SJCRH30 (cell line): ENCODE measurements around the gene CAND1. TPM values are rescaled to one million over a fixed set of nuclear protein-coding genes. Genes with fewer than 3 reads are reported as not detected.
"Not testable (repeated sequence)": the region's sequence is repeated elsewhere in the genome, so short reads cannot be mapped to it uniquely, and the experiment has no call there.

Experiments used
- DNase-seq, 2 experiments: peaks; one replicate each; pipeline ENCODE4 v3.0.0-alpha.2; 2015 to 2020
- H3K27ac ChIP-seq: fragments of 250-450 bp; sonication (Bioruptor Pico); 2 replicates; pipeline ENCODE4 v1.5.1; 2020; ENCODE audit warnings: mild to moderate bottlenecking, moderate library complexity
- H3K27me3 ChIP-seq: fragments of 250-450 bp; sonication (Bioruptor Pico); 2 replicates; pipeline ENCODE4 v1.5.1; 2020; ENCODE audit warnings: mild to moderate bottlenecking, moderate library complexity
- H3K36me3 ChIP-seq: fragments of 250-450 bp; sonication (Bioruptor Pico); 2 replicates; pipeline ENCODE4 v1.5.1; 2020; ENCODE audit warnings: mild to moderate bottlenecking, moderate library complexity
- H3K4me1 ChIP-seq: fragments of 250-450 bp; sonication (Bioruptor Pico); 2 replicates; pipeline ENCODE4 v1.5.1; 2020; ENCODE audit warnings: mild to moderate bottlenecking, moderate library complexity
- H3K4me3 ChIP-seq: fragments of 250-450 bp; sonication (Bioruptor Pico); 2 replicates; pipeline ENCODE4 v1.5.1; 2020; ENCODE audit warnings: mild to moderate bottlenecking, moderate library complexity
- H3K9me3 ChIP-seq: fragments of 250-450 bp; sonication (Bioruptor Pico); replicated peaks from 2 replicates; pipeline ENCODE4 v1.5.1; 2020; ENCODE audit warnings: mild to moderate bottlenecking, moderate library complexity
- total RNA-seq: library from RNA; depleted of rRNA; stranded (reverse); fragments of >200 nt; shearing (Covaris generic); gene quantifications from 2 replicates; pipeline ENCODE4 v1.2.3, GENCODE V29; 2014

CAND1 gene
- total RNA-seq, 1 experiment from 2014 or later, result 173 TPM

- H3K36me3 ChIP-seq, result no peaks in the 10 kb centered on the region
- no peaks in the 10 kb centered on the region for H3K4me1 ChIP-seq
- H3K27me3 ChIP-seq, result no peaks in the 10 kb centered on the region
- DNase-seq, result no peak
- H3K27ac ChIP-seq, result no peak overlapping the region
- no peak overlapping the region for H3K4me3 ChIP-seq
- peaks cover 9% of the 10 kb centered on the region for H3K9me3 ChIP-seq
These were observed 70.4 kb downstream of the CAND1 start for GRCh38 chr12:67339530-67339929.

- not testable (repeated sequence) for DNase-seq, H3K9me3 ChIP-seq, H3K36me3 ChIP-seq, H3K27ac ChIP-seq, H3K27me3 ChIP-seq, H3K4me3 ChIP-seq, H3K4me1 ChIP-seq
These were observed 71.9 kb downstream of the CAND1 start for GRCh38 chr12:67341086-67341485.

- Histone ChIP-seq H3K4me1 (no peaks in the 10 kb centered on the region), H3K27ac (no peak overlapping the region), H3K4me3 (no peak overlapping the region)
These were observed 76.0 kb downstream of the CAND1 start for GRCh38 chr12:67344979-67345710.

GRCh38 chr12:67348683-67349082, 79.5 kb downstream of the CAND1 start:
- DNase-seq, result no peak
- Histone ChIP-seq H3K9me3 (no peaks in the 10 kb centered on the region), H3K4me3 (no peak overlapping the region), H3K27ac (no peak overlapping the region), H3K36me3 (no peaks in the 10 kb centered on the region), H3K4me1 (no peaks in the 10 kb centered on the region), H3K27me3 (no peaks in the 10 kb centered on the region)

More at GRCh38 chr12:67344979-67345710, 76.0 kb downstream of the CAND1 start:
- no peaks in the 10 kb centered on the region for H3K27me3 ChIP-seq
- no peaks in the 10 kb centered on the region for H3K36me3 ChIP-seq
- no peak for DNase-seq
- H3K9me3 ChIP-seq, result no peaks in the 10 kb centered on the region

- no peaks in the 10 kb centered on the region for H3K9me3 ChIP-seq
- no peak overlapping the region for H3K27ac ChIP-seq
- no peaks in the 10 kb centered on the region for H3K27me3 ChIP-seq
- no peak overlapping the region for H3K4me3 ChIP-seq
- H3K36me3 ChIP-seq, result no peaks in the 10 kb centered on the region
- no peak for DNase-seq
- H3K4me1 ChIP-seq, result peaks cover 24% of the 10 kb centered on the region
These were observed 83.5 kb downstream of the CAND1 start for GRCh38 chr12:67352682-67353081.

- Histone ChIP-seq H3K4me1 (peaks cover 34% of the 10 kb centered on the region), H3K27ac (no peak overlapping the region), H3K4me3 (no peak overlapping the region), H3K27me3 (no peaks in the 10 kb centered on the region), H3K36me3 (no peaks in the 10 kb centered on the region), H3K9me3 (no peaks in the 10 kb centered on the region)
- DNase-seq, result no peak
These were observed 85.2 kb downstream of the CAND1 start for GRCh38 chr12:67354322-67354721.

- H3K4me3 ChIP-seq, result no peak overlapping the region
- peaks cover 40% of the 10 kb centered on the region for H3K4me1 ChIP-seq
- peak in 1 of 2 experiments; percentile 17 for DNase-seq
- no peaks in the 10 kb centered on the region for H3K36me3 ChIP-seq
- H3K9me3 ChIP-seq, result no peaks in the 10 kb centered on the region
- H3K27me3 ChIP-seq, result no peaks in the 10 kb centered on the region
- H3K27ac ChIP-seq, result no peak overlapping the region
These were observed 85.8 kb downstream of the CAND1 start for GRCh38 chr12:67354966-67355365.

GRCh38 chr12:67355428-67356379, 86.5 kb downstream of the CAND1 start:
- Histone ChIP-seq H3K36me3 (no peaks in the 10 kb centered on the region), H3K9me3 (peaks cover 7% of the 10 kb centered on the region; the same call in 1 of the 2 replicates), H3K27me3 (no peaks in the 10 kb centered on the region), H3K27ac (no peak overlapping the region), H3K4me3 (no peak overlapping the region), H3K4me1 (peaks cover 41% of the 10 kb centered on the region)
- DNase-seq, result peak; percentile 38 to 84

- Histone ChIP-seq H3K9me3 (peaks cover 8% of the 10 kb centered on the region; the same call in 1 of the 2 replicates), H3K27me3 (no peaks in the 10 kb centered on the region), H3K4me1 (peaks cover 41% of the 10 kb centered on the region), H3K27ac (no peak overlapping the region), H3K36me3 (no peaks in the 10 kb centered on the region), H3K4me3 (no peak overlapping the region)
- peak in 1 of 2 experiments; percentile 37 for DNase-seq
These were observed 87.2 kb downstream of the CAND1 start for GRCh38 chr12:67356380-67356774.

GRCh38 chr12:67357376-67358125, 88.4 kb downstream of the CAND1 start:
- Histone ChIP-seq H3K9me3 (peaks cover 8% of the 10 kb centered on the region; the same call in 1 of the 2 replicates), H3K4me1 (peaks cover 41% of the 10 kb centered on the region), H3K27me3 (no peaks in the 10 kb centered on the region), H3K27ac (peak overlapping the region; percentile 92), H3K4me3 (no peak overlapping the region), H3K36me3 (no peaks in the 10 kb centered on the region)
- DNase-seq, result peak in 1 of 2 experiments; percentile 12

- Histone ChIP-seq H3K27me3 (no peaks in the 10 kb centered on the region), H3K9me3 (peaks cover 8% of the 10 kb centered on the region; the same call in 1 of the 2 replicates), H3K27ac (peak overlapping the region; percentile 92), H3K4me1 (peaks cover 45% of the 10 kb centered on the region), H3K36me3 (no peaks in the 10 kb centered on the region), H3K4me3 (no peak overlapping the region)
- peak; percentile 88 to 97 for DNase-seq
These were observed 89.7 kb downstream of the CAND1 start for GRCh38 chr12:67358781-67359338.

- H3K27ac ChIP-seq, result no peak overlapping the region
- H3K9me3 ChIP-seq, result peaks cover 8% of the 10 kb centered on the region; the same call in 1 of the 2 replicates
- H3K4me3 ChIP-seq, result no peak overlapping the region
- DNase-seq, result no peak
- H3K36me3 ChIP-seq, result no peaks in the 10 kb centered on the region
- H3K27me3 ChIP-seq, result no peaks in the 10 kb centered on the region
- peaks cover 42% of the 10 kb centered on the region for H3K4me1 ChIP-seq
These were observed 93.4 kb downstream of the CAND1 start for GRCh38 chr12:67362526-67362925.

GRCh38 chr12:67364228-67364627, 95.1 kb downstream of the CAND1 start:
- peaks cover 8% of the 10 kb centered on the region; the same call in 1 of the 2 replicates for H3K9me3 ChIP-seq
- H3K27me3 ChIP-seq, result no peaks in the 10 kb centered on the region
- no peaks in the 10 kb centered on the region for H3K36me3 ChIP-seq
- H3K4me1 ChIP-seq, result peaks cover 32% of the 10 kb centered on the region
- no peak overlapping the region for H3K4me3 ChIP-seq
- peak; percentile 50 to 61 for DNase-seq
- H3K27ac ChIP-seq, result peak overlapping the region; percentile 13; the same call in 1 of the 2 replicates

GRCh38 chr12:67365131-67365530, 96.0 kb downstream of the CAND1 start:
- no peaks in the 10 kb centered on the region for H3K36me3 ChIP-seq
- peaks cover 24% of the 10 kb centered on the region for H3K4me1 ChIP-seq
- H3K4me3 ChIP-seq, result no peak overlapping the region
- peaks cover 7% of the 10 kb centered on the region; the same call in 1 of the 2 replicates for H3K9me3 ChIP-seq
- no peak overlapping the region for H3K27ac ChIP-seq
- no peaks in the 10 kb centered on the region for H3K27me3 ChIP-seq
- DNase-seq, result no peak
